K562 (cell line): ENCODE data around the gene GPRIN2. TPM values are rescaled to one million over a fixed set of nuclear protein-coding genes. Genes with fewer than 3 reads are reported as not detected.

Source experiments
- BRF1 ChIP-seq: IDR thresholded peaks from 3 replicates; pipeline ENCODE4 v1.6.1; 2011; ENCODE audit warnings: borderline replicate concordance, mild to moderate bottlenecking; ENCODE audit not compliant: insufficient read length; ENCODE audit errors: extremely low read depth
- DPF2 ChIP-seq: fragments of 450-650 bp; IDR thresholded peaks from 2 replicates; pipeline ENCODE4 v1.6.1; 2016
- FIP1L1 ChIP-seq: fragments of 200-400 bp; formaldehyde crosslinking; IDR thresholded peaks from 2 replicates; pipeline ENCODE4 v1.6.1; 2018; ENCODE audit warnings: mild to moderate bottlenecking, low read depth, low read length; ENCODE audit not compliant: poor library complexity, severe bottlenecking
- FOXM1 ChIP-seq, 2 experiments: fragments of 450-650 bp in 1 of 2; sonication (generic) in 1 of 2; formaldehyde crosslinking in 1 of 2; IDR thresholded peaks; 2 replicates each; pipeline versions ENCODE4 v1.6.1 to v1.9.0; 2017 to 2022; ENCODE audit warnings: low read depth in 2 of 2, mild to moderate bottlenecking in 2 of 2, missing genetic modification reagents in 1 of 2, moderate library complexity in 1 of 2
- MAFG ChIP-seq: fragments of 450-650 bp; conservative IDR thresholded peaks from 2 replicates; pipeline ENCODE4 v1.6.1; 2016; ENCODE audit warnings: missing genetic modification characterization, missing compliant biosample characterization
- RAD21 ChIP-seq, 2 experiments: fragments of 250-450 bp in 1 of 2; fragments of 450-650 bp in 1 of 2; sonication (Bioruptor Pico) in 1 of 2; formaldehyde crosslinking in 1 of 2; IDR thresholded peaks in 1 of 2; conservative IDR thresholded peaks in 1 of 2; 2 replicates each; pipeline versions ENCODE4 v1.4.0 to v1.8.0; 2020 to 2022; ENCODE audit warnings: mild to moderate bottlenecking in 2 of 2, moderate library complexity in 1 of 2
- RB1 ChIP-seq: fragments of 450-650 bp; IDR thresholded peaks from 2 replicates; pipeline ENCODE4 v1.6.1; 2017; ENCODE audit warnings: low read depth, mild to moderate bottlenecking
- ZNF133 ChIP-seq: fragments of 250-450 bp; sonication (Bioruptor Pico); IDR thresholded peaks from 2 replicates; pipeline ENCODE4 v1.4.0; 2020; ENCODE audit warnings: mild to moderate bottlenecking
- ZNF146 ChIP-seq: IDR thresholded peaks from one replicate; pipeline ENCODE4 v1.6.1; 2018; ENCODE audit warnings: missing compliant biosample characterization; ENCODE audit not compliant: unreplicated experiment
- ZNF316 ChIP-seq: fragments of 450-650 bp; IDR thresholded peaks from 2 replicates; pipeline ENCODE4 v1.6.1; 2016
- ZNF408 ChIP-seq: fragments of 250-450 bp; sonication (Bioruptor Pico); IDR thresholded peaks from 2 replicates; pipeline ENCODE4 v1.4.0; 2020; ENCODE audit warnings: low read depth, mild to moderate bottlenecking, moderate library complexity
- polyA plus RNA-seq, 8 experiments: library from polyadenylated mRNA; depleted of rRNA in 4 of 8; stranded (reverse) in 5 of 8; unstranded in 3 of 8; fragments of >200 nt; fragmentation: Nextera tagmentation in 2 of 8; fragmentation: Illumina TruSeq in 1 of 8; extraction: Ambion mirVana in 2 of 8; extraction: Trizol in 1 of 8; gene quantifications; 2 replicates each; pipeline versions ENCODE4 v1.2.1 to v1.2.3, GENCODE V29; 2011 to 2014; ENCODE audit warnings: inconsistent platforms in 1 of 8, missing spikeins in 1 of 8
- total RNA-seq, 7 experiments: library from RNA; depleted of rRNA in 6 of 7; stranded (reverse); fragments of >200 nt in 6 of 7; fragmentation: Illumina TruSeq in 2 of 7; extraction: Trizol in 2 of 7; gene quantifications; 2 replicates each; pipeline versions ENCODE4 v1.2.1 to v1.2.3, GENCODE V29; 2011 to 2021; ENCODE audit warnings: low replicate concordance in 1 of 7
- TF ChIP-seq, protein P1 (sequence below), 2 experiments: fragments of 450-650 bp; IDR thresholded peaks; 2 replicates each; pipeline ENCODE4 v1.6.1; 2018; ENCODE audit warnings: mild to moderate bottlenecking in 2 of 2, low read depth in 1 of 2; ENCODE audit not compliant: partially characterized antibody in 2 of 2
- TF ChIP-seq, protein P2 (sequence below): fragments of 450-650 bp; IDR thresholded peaks from 2 replicates; pipeline ENCODE4 v1.6.1; 2016; ENCODE audit warnings: low read depth, mild to moderate bottlenecking, moderate library complexity
- TF ChIP-seq, protein P3 (sequence below), 2 experiments: fragments of 450-650 bp; IDR thresholded peaks; 2 replicates each; pipeline ENCODE4 v1.6.1; 2016; ENCODE audit warnings: mild to moderate bottlenecking in 2 of 2, borderline replicate concordance in 1 of 2, low read depth in 1 of 2, moderate library complexity in 1 of 2

Gene GPRIN2
- total and polyA plus RNA-seq, 9 of the 15 experiments (the other 6 are each of a cell fraction or from before 2014, with no cell fraction given), result not detected

DNA sequence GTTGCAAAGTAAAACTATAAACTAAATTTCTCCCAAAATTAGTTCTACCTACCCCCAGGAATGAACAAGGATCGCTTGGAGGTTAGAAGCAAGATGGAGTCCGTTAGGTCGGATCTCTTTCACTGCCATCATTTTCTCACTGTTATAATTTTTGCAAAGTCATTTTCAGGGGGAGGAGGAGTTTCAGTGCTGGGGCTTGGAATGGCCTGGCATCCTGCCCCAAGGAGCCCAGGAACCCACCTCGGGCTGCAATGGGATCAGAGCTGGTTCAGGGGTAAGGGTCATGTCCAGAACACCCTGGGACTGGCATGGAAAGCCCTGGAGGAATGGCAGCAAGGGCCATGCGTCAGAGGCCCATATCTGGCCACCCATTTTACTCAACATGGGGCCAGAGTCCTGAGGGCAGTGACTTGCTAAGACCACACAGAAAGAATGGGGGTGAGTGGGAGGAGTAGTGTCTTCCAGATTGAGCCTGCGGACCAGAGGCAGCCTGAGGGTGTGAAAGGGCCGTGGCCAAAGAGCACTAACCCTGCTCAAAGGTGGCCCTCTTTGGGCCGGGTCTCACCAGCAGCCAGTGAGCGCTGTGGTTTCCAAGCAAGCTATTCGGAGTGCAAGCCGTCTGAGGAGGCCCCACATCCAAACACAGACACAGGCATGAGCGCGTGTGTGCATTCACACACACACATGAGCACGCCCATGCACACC lies 31.8 kb downstream of the GPRIN2 start (continued):
- TF ChIP-seq, protein P1, sequence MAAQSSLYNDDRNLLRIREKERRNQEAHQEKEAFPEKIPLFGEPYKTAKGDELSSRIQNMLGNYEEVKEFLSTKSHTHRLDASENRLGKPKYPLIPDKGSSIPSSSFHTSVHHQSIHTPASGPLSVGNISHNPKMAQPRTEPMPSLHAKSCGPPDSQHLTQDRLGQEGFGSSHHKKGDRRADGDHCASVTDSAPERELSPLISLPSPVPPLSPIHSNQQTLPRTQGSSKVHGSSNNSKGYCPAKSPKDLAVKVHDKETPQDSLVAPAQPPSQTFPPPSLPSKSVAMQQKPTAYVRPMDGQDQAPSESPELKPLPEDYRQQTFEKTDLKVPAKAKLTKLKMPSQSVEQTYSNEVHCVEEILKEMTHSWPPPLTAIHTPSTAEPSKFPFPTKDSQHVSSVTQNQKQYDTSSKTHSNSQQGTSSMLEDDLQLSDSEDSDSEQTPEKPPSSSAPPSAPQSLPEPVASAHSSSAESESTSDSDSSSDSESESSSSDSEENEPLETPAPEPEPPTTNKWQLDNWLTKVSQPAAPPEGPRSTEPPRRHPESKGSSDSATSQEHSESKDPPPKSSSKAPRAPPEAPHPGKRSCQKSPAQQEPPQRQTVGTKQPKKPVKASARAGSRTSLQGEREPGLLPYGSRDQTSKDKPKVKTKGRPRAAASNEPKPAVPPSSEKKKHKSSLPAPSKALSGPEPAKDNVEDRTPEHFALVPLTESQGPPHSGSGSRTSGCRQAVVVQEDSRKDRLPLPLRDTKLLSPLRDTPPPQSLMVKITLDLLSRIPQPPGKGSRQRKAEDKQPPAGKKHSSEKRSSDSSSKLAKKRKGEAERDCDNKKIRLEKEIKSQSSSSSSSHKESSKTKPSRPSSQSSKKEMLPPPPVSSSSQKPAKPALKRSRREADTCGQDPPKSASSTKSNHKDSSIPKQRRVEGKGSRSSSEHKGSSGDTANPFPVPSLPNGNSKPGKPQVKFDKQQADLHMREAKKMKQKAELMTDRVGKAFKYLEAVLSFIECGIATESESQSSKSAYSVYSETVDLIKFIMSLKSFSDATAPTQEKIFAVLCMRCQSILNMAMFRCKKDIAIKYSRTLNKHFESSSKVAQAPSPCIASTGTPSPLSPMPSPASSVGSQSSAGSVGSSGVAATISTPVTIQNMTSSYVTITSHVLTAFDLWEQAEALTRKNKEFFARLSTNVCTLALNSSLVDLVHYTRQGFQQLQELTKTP (IDR thresholded peaks at IDR 0.05; ENCODE audit: low read depth in 1 of 2, partially characterized antibody in 2 of 2), result no peak
- TF ChIP-seq FIP1L1 (no peak), DPF2 (peak; percentile 45; the same call in 1 of the 2 replicates), MAFG (tag) (peak; percentile 95), RB1 (no peak), ZNF133 (CRISPR knock-in tag) (no peak), BRF1 (no peak), ZNF408 (CRISPR knock-in tag) (no peak), ZNF146 (CRISPR knock-in tag) (no peak), RAD21 (CRISPR knock-in tag; conservative IDR thresholded peaks at IDR 0.05 in 1 of 2, IDR thresholded peaks at IDR 0.05 in 1 of 2) (no peak), FOXM1 (IDR thresholded peaks at IDR 0.05; ENCODE audit: low read depth) (no peak), FOXM1 (CRISPR knock-in tag; IDR thresholded peaks at IDR 0.05; ENCODE audit: low read depth) (no peak), ZNF316 (peak; percentile 91)
- TF ChIP-seq, protein P2, sequence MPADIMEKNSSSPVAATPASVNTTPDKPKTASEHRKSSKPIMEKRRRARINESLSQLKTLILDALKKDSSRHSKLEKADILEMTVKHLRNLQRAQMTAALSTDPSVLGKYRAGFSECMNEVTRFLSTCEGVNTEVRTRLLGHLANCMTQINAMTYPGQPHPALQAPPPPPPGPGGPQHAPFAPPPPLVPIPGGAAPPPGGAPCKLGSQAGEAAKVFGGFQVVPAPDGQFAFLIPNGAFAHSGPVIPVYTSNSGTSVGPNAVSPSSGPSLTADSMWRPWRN, result no peak
- TF ChIP-seq, protein P3, sequence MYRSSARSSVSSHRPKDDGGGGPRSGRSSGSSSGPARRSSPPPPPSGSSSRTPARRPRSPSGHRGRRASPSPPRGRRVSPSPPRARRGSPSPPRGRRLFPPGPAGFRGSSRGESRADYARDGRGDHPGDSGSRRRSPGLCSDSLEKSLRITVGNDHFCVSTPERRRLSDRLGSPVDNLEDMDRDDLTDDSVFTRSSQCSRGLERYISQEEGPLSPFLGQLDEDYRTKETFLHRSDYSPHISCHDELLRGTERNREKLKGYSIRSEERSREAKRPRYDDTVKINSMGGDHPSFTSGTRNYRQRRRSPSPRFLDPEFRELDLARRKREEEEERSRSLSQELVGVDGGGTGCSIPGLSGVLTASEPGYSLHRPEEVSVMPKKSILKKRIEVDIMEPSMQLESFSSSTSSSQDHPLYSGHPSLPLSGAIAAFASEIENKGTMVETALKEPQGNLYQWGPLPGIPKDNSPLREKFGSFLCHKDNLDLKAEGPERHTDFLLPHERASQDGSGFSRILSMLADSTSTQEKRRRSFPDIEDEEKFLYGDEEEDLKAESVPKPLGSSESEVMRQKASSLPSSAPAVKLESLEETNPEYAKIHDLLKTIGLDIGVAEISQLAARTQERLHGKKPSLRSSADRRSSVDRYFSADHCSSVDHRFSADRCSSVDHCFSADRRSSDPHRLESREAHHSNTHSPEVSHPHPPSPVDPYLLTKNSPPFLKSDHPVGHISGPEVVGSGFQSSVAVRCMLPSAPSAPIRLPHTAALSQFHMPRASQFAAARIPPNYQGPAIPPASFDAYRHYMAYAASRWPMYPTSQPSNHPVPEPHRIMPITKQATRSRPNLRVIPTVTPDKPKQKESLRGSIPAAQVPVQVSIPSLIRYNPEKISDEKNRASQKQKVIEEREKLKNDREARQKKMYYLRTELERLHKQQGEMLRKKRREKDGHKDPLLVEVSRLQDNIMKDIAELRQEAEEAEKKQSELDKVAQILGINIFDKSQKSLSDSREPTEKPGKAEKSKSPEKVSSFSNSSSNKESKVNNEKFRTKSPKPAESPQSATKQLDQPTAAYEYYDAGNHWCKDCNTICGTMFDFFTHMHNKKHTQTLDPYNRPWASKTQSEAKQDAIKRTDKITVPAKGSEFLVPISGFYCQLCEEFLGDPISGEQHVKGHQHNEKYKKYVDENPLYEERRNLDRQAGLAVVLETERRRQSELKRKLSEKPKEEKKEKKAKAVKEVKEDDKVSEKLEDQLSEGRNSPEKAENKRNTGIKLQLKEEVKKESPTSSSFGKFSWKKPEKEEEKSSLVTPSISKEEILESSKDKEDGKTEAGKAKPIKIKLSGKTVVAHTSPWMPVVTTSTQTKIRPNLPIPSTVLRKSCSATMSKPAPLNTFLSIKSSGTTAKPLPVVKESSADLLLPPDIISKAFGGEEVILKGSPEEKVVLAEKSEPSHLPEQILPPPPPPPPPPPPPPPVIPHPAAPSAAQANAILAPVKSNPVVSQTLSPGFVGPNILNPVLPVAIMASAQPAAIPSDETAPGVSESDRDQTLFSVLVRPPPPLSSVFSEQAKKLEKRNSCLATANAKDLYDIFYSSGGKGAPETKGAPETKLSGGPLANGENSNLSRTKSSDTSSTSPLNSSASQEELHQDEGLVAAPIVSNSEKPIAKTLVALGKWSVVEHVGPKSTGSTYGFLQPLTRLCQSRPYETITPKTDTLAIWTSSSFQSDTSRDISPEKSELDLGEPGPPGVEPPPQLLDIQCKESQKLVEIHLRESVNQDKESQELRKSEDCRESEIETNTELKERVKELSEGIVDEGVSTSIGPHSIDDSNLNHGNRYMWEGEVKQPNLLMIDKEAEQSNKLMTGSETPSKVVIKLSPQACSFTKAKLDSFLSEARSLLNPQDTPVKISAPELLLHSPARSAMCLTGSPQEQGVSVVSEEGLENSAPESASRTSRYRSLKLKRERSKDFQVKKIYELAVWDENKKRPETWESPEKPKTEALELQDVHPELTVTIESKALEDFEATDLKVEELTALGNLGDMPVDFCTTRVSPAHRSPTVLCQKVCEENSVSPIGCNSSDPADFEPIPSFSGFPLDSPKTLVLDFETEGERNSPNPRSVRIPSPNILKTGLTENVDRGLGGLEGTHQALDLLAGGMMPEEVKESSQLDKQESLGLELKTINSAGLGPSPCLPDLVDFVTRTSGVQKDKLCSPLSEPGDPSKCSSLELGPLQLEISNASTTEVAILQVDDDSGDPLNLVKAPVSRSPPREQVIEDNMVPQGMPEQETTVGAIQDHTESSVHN (IDR thresholded peaks at IDR 0.05; ENCODE audit: borderline replicate concordance in 1 of 2, low read depth in 1 of 2), result no peak
